ENCODE data around the gene TBC1D20.

TBC1D20 gene

GRCh38 chr20:437787-438486, 24.4 kb downstream of the TBC1D20 start:
- DNase-seq, result no peak

DNA sequence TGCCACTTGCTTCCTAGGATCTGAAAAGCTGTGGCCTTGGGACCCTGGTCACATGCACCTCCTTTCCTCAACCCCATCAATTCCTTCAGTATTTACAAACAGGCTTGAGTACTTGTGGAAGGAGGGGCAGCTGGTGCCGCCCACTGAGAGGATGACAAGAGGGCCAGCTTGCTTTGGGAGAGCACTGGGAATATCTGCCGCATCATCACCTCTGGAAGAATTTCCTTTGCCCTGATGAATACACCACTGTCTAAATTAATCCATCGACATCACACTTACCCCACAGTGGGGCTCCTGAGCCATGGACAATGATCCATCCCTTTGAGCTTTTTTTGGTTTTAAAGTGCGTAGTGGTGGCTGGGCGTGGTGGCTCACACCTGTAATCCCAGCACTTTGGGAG, 25.9 kb downstream of the TBC1D20 start:
- no peak for DNase-seq

- DNase-seq, result no peak
Measured at GRCh38 chr20:435558-435957, 26.8 kb downstream of the TBC1D20 start.

GRCh38 chr20:434661-435419, 27.5 kb downstream of the TBC1D20 start:
- DNase-seq, result no peak

DNA sequence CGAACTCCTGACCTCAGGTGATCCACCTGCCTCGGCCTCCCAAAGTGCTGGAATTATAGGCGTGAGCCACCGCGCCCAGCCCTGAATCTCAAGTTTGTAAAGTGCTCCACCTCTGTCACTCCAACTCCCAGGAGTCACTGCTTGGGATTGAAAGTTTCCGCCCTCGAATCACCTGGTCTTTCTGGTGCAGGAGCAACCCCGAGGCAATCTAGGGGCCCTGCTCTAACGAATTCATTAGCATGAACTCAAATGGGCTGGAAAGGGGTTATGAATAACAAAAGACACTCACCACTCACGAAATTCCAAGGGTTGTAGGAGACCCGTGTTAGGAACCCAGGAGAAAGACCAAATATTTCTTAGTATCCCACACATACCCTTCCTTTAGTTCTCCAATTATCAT, 28.1 kb downstream of the TBC1D20 start:
- DNase-seq, result no peak

DNA sequence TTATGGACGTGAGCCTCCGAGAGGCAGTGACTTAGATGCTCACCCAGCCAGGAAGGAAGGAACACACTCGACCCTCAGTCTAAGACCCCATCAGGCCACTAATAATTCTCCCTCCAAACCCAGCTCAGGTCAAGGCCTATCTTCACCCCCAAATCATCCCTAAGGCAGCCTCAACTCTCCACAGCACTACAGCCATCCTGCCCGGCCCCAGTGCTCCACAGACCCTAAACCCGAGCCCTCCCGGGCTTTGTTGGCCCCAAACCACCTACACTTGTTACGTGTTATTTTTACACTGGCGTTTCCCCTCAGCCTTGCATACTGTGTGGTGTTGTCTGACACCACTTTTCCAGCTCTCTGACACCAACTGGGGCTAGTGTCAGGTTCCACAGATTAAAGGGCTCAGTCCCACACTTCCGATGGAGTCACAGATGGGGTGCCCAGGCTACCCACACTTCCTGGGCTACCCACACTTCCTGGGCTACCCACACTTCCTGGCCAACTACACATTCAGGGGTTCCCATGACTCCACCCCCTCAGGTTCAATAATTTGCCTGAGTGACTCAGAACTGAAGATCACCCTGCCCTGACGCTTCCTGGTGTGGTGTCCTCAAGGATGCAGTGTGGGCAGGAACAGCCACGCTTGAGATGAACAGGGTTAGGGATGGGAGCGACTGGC, 28.9 kb downstream of the TBC1D20 start:
- DNase-seq, result peak; percentile 31

DNA sequence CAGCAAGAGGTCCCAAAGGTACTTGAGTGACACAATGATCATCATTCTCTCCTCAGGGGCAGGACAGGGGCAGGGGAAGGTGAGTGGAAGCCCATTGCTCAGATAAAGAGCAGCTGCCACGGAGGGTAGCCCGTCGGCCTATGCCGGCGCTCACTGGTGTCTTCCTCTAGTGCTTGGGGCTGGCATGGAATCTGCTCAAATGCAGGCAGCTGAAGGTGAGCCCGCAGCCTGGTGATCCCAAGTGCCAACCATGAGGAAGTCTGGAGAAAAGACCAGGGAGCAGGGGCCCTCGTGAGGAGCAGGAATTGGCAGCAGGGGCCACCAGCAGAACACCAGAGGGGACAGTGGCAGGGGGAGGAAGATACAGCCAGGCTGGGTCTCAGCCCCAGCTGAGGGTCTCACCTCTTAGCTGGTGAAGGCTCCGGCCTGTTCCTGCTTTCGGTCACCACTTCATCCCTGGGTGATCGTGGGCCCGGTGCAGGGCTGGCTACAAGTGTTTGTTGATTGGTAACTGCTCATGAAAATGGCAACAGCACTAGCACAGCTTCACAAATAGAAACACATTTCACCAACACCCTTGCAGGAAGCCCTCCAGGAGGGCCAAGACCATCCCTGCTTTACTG, 29.5 kb downstream of the TBC1D20 start:
- DNase-seq, result no peak

- DNase-seq, result no peak
Measured at GRCh38 chr20:432208-432607, 30.1 kb downstream of the TBC1D20 start.

DNA sequence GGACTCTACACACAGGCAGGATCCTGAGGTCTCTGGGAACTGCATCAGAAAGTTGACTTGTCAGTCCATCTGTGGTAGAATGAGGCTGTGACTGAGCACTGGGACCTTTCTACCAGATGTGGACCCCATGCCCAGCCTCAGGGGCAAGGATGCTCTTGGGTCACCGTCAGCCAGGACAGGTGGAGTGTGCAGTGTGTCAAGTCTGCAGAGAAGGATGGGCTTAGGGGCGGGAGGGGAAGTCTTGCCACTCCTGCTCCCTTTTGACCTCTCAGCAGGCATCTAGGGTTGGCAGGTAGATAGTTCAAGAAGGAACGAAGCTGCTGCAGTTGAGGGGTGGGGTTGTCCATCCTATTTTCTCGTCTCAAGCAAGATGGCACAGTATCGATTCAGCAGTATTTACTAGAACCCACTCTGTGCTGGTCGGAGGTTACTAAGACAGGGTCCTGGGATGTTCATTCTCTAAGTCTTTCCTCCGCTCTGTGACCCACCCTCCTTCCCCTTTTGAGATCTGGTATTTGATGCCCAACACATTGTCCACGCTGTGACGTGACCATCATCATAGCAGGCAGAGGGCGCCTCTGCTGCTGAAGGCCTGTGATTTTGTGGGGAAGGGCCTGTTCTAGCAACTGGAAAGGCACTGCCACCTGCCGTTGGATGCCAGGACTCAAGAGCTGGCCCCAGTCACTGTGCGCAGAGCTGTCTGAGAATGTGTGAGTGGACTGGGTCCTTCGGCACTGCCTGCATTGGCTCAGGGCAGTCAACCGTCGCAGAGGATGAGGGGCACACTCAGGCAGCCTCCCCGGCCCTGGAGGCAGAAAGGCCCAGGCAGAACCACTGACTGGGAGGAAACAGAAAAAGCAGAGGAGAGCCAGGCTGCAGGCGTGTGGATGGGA, 31.1 kb downstream of the TBC1D20 start:
- no peak for DNase-seq

GRCh38 chr20:430091-430999, 32.0 kb downstream of the TBC1D20 start:
- no peak for DNase-seq

DNA sequence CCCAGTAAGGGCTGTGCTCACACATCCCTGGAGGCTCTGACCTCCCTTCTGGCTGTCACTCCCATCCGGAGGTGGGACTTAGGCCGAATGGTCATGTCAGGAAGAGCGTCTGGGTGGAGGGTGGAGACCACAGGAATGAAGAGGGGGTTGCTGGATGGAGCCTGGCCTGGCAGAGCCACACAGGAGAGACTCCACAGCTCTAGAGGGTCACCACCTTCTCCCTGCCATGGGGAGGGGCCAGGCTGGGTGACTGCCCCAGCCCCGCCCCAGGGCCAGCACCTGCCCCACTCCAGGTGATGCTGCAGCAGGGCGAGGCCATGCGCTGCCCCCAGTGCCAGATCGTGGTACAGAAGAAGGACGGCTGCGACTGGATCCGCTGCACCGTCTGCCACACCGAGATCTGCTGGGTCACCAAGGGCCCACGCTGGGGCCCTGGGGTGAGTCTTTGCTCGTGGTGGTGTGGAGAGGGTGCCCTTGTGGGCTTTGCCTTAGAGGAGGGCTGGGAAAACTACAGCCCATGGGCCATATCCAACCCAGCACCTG, 33.6 kb downstream of the TBC1D20 start:
- no peak for DNase-seq

DNA sequence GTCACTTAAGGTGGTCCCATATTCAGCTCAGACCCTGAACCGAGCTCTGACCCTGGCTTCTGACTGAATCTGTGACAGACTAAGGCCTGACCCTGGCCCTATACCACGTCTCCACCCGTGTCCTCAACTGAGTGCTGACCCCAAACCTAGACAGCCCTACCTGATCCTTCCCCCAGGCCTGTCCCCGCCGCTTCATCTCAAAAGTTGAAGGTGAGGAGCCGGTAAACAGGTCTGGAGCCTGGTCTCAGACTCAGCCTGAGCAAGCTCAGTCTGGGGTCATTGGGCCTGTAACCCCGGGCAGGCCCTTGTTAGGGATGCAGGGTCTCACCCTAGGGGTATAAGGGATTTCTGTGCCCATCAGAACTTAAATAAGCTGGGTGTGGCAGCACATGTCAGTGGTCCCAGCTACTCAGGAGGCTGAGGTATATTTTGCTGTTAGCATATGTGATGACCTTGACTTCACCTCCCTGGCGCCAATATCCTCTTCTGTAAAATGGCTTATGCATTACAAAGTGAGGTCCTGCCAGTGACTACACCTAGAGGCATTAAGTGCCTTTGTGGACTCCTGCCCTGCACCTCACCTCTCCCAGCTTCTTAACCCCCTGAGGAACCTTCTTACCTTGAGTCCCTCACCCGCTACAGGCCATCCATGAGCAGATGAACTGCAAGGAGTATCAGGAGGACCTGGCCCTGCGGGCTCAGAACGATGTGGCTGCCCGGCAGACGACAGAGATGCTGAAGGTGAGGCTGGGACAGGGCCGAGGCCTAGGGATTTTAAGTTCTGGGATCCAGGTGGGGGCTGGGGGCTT, 34.3 kb downstream of the TBC1D20 start:
- DNase-seq, result no peak

DNA sequence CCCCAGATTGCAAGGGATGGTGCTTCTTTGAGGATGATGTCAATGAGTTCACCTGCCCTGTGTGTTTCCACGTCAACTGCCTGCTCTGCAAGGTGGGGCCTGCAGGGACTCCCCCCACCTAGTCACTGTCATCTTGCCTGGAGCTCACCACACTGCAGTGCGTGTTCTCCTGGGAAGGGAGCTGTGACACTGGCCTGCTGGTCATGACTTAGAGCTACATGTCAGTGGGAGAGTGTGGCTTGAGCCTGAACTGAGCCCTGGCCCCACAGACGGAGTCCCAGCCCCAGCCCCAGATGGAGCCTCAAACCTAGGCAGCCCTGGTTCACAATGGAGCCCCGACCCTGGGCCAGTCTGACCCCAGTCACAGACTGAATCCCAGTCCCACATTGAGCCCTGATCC, 34.9 kb downstream of the TBC1D20 start:
- no peak for DNase-seq

GRCh38 chr20:426566-426965, 35.8 kb downstream of the TBC1D20 start:
- DNase-seq, result no peak

- DNase-seq, result no peak
Measured at GRCh38 chr20:421685-422250, 40.6 kb downstream of the TBC1D20 start.

- no peak for DNase-seq
Measured at GRCh38 chr20:420721-421574, 41.4 kb downstream of the TBC1D20 start.

GRCh38 chr20:420166-420620, 42.1 kb downstream of the TBC1D20 start:
- DNase-seq, result no peak

GRCh38 chr20:419556-420165, 42.7 kb downstream of the TBC1D20 start:
- no peak for DNase-seq

Measured in effector CD4-positive, alpha-beta T cell (primary cell).